ENCODE results near the gene SIGLEC12. TPM values are rescaled to one million over a fixed set of nuclear protein-coding genes. Genes with fewer than 3 reads are reported as not detected.

Gene SIGLEC12
- total and polyA plus RNA-seq, 9 of the 15 experiments (the other 6 are each of a cell fraction or from before 2014, with no cell fraction given), result 0.08 to 1.3 (median 0.54) TPM

DNA sequence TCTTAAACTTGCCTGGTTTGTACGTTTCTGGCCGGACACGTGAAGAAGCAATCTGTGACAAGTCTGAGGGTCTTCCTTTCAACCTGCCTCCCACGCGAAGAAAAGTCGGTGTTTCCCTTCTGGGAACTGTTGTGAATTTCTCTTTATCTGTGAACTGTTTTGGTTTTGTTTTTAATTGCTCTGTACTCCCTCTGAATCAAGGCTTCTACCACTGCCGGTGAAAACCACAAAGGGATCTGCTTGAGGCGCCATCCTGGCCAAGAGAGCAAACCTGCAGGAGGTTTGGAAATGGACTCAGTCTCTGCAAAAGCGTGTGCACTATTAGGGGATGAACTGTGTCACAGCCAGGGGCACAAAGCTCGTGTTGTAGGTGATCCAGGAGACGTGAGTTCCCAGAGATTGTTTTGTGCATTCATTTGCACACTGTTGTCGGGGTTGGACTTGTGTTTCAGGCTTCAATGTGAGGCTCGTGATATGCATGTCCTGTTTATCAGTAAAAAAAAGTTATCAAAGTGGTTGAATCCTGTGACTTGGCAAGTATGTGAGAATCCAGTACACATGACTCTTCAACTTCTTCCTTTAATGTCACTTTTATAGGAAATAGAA is 53.1 kb downstream of the SIGLEC12 start:
- ChIA-PET POLR2A (no interaction called here), CTCF (ENCODE audit: low intra/inter-chr PET ratio) (no interaction called here)
- FAIRE-seq, result peak; percentile 15
- 8% methylated on average over 13 of the region's 13 CpGs for WGBS (ENCODE audit: insufficient coverage, low coverage, missing lambda C conversion rate)
- no peaks in the 10 kb centered on the region for H3K79me2 ChIP-seq (ENCODE audit: control insufficient read depth, insufficient read depth, low read length)
- H4K20me1 ChIP-seq (replicated peaks; ENCODE audit: control insufficient read depth, insufficient read depth, low read length), result no peaks in the 10 kb centered on the region
- intact Hi-C loops (cut with micrococcal nuclease) (no loop called here), in situ Hi-C loops (cut with MboI) (no loop called here)
- H3K9ac ChIP-seq (ENCODE audit: insufficient read depth in 1 of 2, low read depth in 2 of 2, low read length in 2 of 2), result no peak overlapping the region; a peak in 1 of 4 replicates
- no peaks in the 10 kb centered on the region for H3K27me3 ChIP-seq (ENCODE audit: control insufficient read depth in 2 of 2, insufficient read depth in 2 of 2, low read length in 2 of 2)
- no peak overlapping the region for H3K27ac ChIP-seq (ENCODE audit: extremely low read depth, low read depth, low read length)
- peak overlapping the region; percentile 60 for H3K4me2 ChIP-seq (ENCODE audit: insufficient read depth, low read length)
- no peaks in the 10 kb centered on the region for H3K9me1 ChIP-seq (ENCODE audit: control insufficient read depth, insufficient read depth, low read length)
- peak in 1 of 4 experiments; percentile 28 for DNase-seq (ENCODE audit: extremely low read depth in 1 of 4, low spot score in 3 of 4)
- peak; percentile 47 for ATAC-seq
- peaks cover 13 to 19% of the 10 kb centered on the region in 2 experiments for H3K4me1 ChIP-seq (replicated peaks in 1 of 2; ENCODE audit: control insufficient read depth in 2 of 2, insufficient read depth in 2 of 2, low read length in 2 of 2)
- H2AFZ ChIP-seq (ENCODE audit: low read depth, low read length), result peak overlapping the region; percentile 35; the same call in 1 of the 2 replicates
- no peak overlapping the region for H3K4me3 ChIP-seq
- BruUV-seq (replicated peaks), result no TSS peak
- peaks cover 1% of the 10 kb centered on the region; the same call in 1 of the 2 replicates for H3K9me3 ChIP-seq (replicated peaks; ENCODE audit: control insufficient read depth, insufficient read depth, low read depth, low read length)
- H3K36me3 ChIP-seq (ENCODE audit: control insufficient read depth, insufficient read depth, low read length), result no peaks in the 10 kb centered on the region
- TF ChIP-seq, protein P1, sequence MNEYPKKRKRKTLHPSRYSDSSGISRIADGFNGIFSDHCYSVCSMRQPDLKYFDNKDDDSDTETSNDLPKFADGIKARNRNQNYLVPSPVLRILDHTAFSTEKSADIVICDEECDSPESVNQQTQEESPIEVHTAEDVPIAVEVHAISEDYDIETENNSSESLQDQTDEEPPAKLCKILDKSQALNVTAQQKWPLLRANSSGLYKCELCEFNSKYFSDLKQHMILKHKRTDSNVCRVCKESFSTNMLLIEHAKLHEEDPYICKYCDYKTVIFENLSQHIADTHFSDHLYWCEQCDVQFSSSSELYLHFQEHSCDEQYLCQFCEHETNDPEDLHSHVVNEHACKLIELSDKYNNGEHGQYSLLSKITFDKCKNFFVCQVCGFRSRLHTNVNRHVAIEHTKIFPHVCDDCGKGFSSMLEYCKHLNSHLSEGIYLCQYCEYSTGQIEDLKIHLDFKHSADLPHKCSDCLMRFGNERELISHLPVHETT (CRISPR knock-in tag; conservative IDR thresholded peaks at IDR 0.05 in 1 of 2, IDR thresholded peaks at IDR 0.05 in 1 of 2), result 0 out of 4 replicates have a peak, but pooled peaks of 1 of the 2 experiments have one; percentile 45
- TF ChIP-seq ZNF263 (CRISPR knock-in tag; IDR thresholded peaks at IDR 0.05; ENCODE audit: borderline replicate concordance) (no peak), MYC (IDR thresholded peaks at IDR 0.05; ENCODE audit: low read depth, low read length) (0 out of 2 replicates have a peak, but pooled peaks have one; percentile 16), MYC (CRISPR knock-in tag; IDR thresholded peaks at IDR 0.05; ENCODE audit: borderline replicate concordance, low read depth) (no peak), RCOR1 (IDR thresholded peaks at IDR 0.05; ENCODE audit: borderline replicate concordance in 1 of 2, low read depth in 2 of 2, low read length in 2 of 2) (peak; percentile 20 to 88; a peak in 3 of 4 replicates), FOXJ2 (tag; IDR thresholded peaks at IDR 0.05) (peak; percentile 67), CBFA2T2 (conservative IDR thresholded peaks at IDR 0.05) (peak; percentile 28; the same call in 1 of the 2 replicates), SIN3A (IDR thresholded peaks at IDR 0.05; ENCODE audit: borderline replicate concordance in 2 of 2, control insufficient read depth in 1 of 2, low read depth in 2 of 2, low read length in 2 of 2) (no peak), NCOR1 (IDR thresholded peaks at IDR 0.05) (peak; percentile 13; the same call in 1 of the 2 replicates), ZNF717 (CRISPR knock-in tag; IDR thresholded peaks at IDR 0.05) (no peak), ZNF766 (CRISPR knock-in tag; conservative IDR thresholded peaks at IDR 0.05) (0 out of 2 replicates have a peak, but pooled peaks have one; percentile 18), NBN (IDR thresholded peaks at IDR 0.05; ENCODE audit: low read depth) (0 out of 2 replicates have a peak, but pooled peaks have one; percentile 38), MED1 (CRISPR knock-in tag; IDR thresholded peaks at IDR 0.05; ENCODE audit: borderline replicate concordance) (no peak), RNF2 (IDR thresholded peaks at IDR 0.05) (peak; percentile 50; the same call in 1 of the 2 replicates), MECOM (CRISPR knock-in tag; IDR thresholded peaks at IDR 0.05) (peak; percentile 63; the same call in 1 of the 2 replicates), KDM1A (IDR thresholded peaks at IDR 0.05) (peak; percentile 81 to 83)
- TF ChIP-seq, protein P2, sequence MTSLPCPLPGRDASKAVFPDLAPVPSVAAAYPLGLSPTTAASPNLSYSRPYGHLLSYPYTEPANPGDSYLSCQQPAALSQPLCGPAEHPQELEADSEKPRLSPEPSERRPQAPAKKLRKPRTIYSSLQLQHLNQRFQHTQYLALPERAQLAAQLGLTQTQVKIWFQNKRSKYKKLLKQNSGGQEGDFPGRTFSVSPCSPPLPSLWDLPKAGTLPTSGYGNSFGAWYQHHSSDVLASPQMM (CRISPR knock-in tag; IDR thresholded peaks at IDR 0.05), result no peak
- TF ChIP-seq, protein P3, sequence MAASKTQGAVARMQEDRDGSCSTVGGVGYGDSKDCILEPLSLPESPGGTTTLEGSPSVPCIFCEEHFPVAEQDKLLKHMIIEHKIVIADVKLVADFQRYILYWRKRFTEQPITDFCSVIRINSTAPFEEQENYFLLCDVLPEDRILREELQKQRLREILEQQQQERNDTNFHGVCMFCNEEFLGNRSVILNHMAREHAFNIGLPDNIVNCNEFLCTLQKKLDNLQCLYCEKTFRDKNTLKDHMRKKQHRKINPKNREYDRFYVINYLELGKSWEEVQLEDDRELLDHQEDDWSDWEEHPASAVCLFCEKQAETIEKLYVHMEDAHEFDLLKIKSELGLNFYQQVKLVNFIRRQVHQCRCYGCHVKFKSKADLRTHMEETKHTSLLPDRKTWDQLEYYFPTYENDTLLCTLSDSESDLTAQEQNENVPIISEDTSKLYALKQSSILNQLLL (CRISPR knock-in tag; IDR thresholded peaks at IDR 0.05; ENCODE audit: borderline replicate concordance), result no peak

All from K562 (cell line).